IPS-18a (cell line): Measurements from ENCODE around the gene BRSK1.

ENCODE experiments used
- H3K27ac ChIP-seq: one replicate; pipeline ENCODE4 v1.5.1; 2013; ENCODE audit warnings: low read length
- H3K27me3 ChIP-seq: one replicate; pipeline ENCODE4 v1.6.1; 2013; ENCODE audit warnings: mild to moderate bottlenecking, low read length; ENCODE audit not compliant: control insufficient read depth, insufficient read depth
- H3K36me3 ChIP-seq: one replicate; pipeline ENCODE4 v1.6.1; 2013; ENCODE audit warnings: low read depth, low read length; ENCODE audit not compliant: control insufficient read depth
- H3K4me1 ChIP-seq: one replicate; pipeline ENCODE4 v1.6.1; 2013; ENCODE audit warnings: low read depth, low read length; ENCODE audit not compliant: control insufficient read depth
- H3K4me3 ChIP-seq: one replicate; pipeline ENCODE4 v1.5.1; 2013; ENCODE audit warnings: low read length
- H3K9ac ChIP-seq: one replicate; pipeline ENCODE4 v1.6.1; 2013; ENCODE audit warnings: mild to moderate bottlenecking, low read length, moderate library complexity
- H3K9me3 ChIP-seq: one replicate; pipeline ENCODE4 v1.6.1; 2013; ENCODE audit warnings: low read depth, low read length; ENCODE audit not compliant: control insufficient read depth

The BRSK1 gene

GRCh38 chr19:55302318-55302703 lies 18.5 kb downstream of the BRSK1 start:
- Histone ChIP-seq H3K4me1 (peaks cover 5% of the 10 kb centered on the region), H3K9me3 (no peaks in the 10 kb centered on the region), H3K27me3 (no peaks in the 10 kb centered on the region), H3K9ac (no peak overlapping the region), H3K27ac (no peak overlapping the region), H3K4me3 (no peak overlapping the region), H3K36me3 (peaks cover 29% of the 10 kb centered on the region)

GRCh38 chr19:55303477-55303876 lies 19.7 kb downstream of the BRSK1 start:
- no peaks in the 10 kb centered on the region for H3K27me3 ChIP-seq
- H3K36me3 ChIP-seq: peaks cover 33% of the 10 kb centered on the region
- H3K9ac ChIP-seq: no peak overlapping the region
- no peak overlapping the region for H3K4me3 ChIP-seq
- peaks cover 5% of the 10 kb centered on the region for H3K4me1 ChIP-seq
- no peak overlapping the region for H3K27ac ChIP-seq
- no peaks in the 10 kb centered on the region for H3K9me3 ChIP-seq

- H3K9me3 ChIP-seq: no peaks in the 10 kb centered on the region
- H3K4me1 ChIP-seq: peaks cover 5% of the 10 kb centered on the region
- no peak overlapping the region for H3K27ac ChIP-seq
- H3K4me3 ChIP-seq: no peak overlapping the region
- no peak overlapping the region for H3K9ac ChIP-seq
- no peaks in the 10 kb centered on the region for H3K27me3 ChIP-seq
- H3K36me3 ChIP-seq: peaks cover 38% of the 10 kb centered on the region
These were observed 20.6 kb downstream of the BRSK1 start for GRCh38 chr19:55304279-55304978.

GRCh38 chr19:55304980-55305379 lies 21.2 kb downstream of the BRSK1 start:
- Histone ChIP-seq H3K4me1 (peaks cover 5% of the 10 kb centered on the region), H3K27ac (no peak overlapping the region), H3K4me3 (no peak overlapping the region), H3K36me3 (peaks cover 39% of the 10 kb centered on the region), H3K9me3 (no peaks in the 10 kb centered on the region), H3K9ac (no peak overlapping the region), H3K27me3 (no peaks in the 10 kb centered on the region)

GRCh38 chr19:55305491-55305890 lies 21.7 kb downstream of the BRSK1 start:
- Histone ChIP-seq H3K4me3 (no peak overlapping the region), H3K9ac (no peak overlapping the region), H3K36me3 (peaks cover 42% of the 10 kb centered on the region), H3K27ac (no peak overlapping the region), H3K9me3 (no peaks in the 10 kb centered on the region), H3K4me1 (peaks cover 5% of the 10 kb centered on the region), H3K27me3 (no peaks in the 10 kb centered on the region)

GRCh38 chr19:55305983-55306562 lies 22.3 kb downstream of the BRSK1 start:
- H3K27ac ChIP-seq: no peak overlapping the region
- H3K36me3 ChIP-seq: peaks cover 40% of the 10 kb centered on the region
- peaks cover 5% of the 10 kb centered on the region for H3K4me1 ChIP-seq
- no peak overlapping the region for H3K4me3 ChIP-seq
- no peaks in the 10 kb centered on the region for H3K9me3 ChIP-seq
- no peak overlapping the region for H3K9ac ChIP-seq
- H3K27me3 ChIP-seq: no peaks in the 10 kb centered on the region

GRCh38 chr19:55306712-55307111 lies 22.9 kb downstream of the BRSK1 start:
- Histone ChIP-seq H3K9me3 (no peaks in the 10 kb centered on the region), H3K27ac (no peak overlapping the region), H3K27me3 (no peaks in the 10 kb centered on the region), H3K9ac (no peak overlapping the region), H3K4me3 (no peak overlapping the region), H3K36me3 (peaks cover 40% of the 10 kb centered on the region), H3K4me1 (no peaks in the 10 kb centered on the region)

GRCh38 chr19:55308281-55308680 lies 24.5 kb downstream of the BRSK1 start:
- no peak overlapping the region for H3K9ac ChIP-seq
- H3K9me3 ChIP-seq: no peaks in the 10 kb centered on the region
- H3K27ac ChIP-seq: no peak overlapping the region
- no peak overlapping the region for H3K4me3 ChIP-seq
- H3K27me3 ChIP-seq: no peaks in the 10 kb centered on the region
- H3K4me1 ChIP-seq: no peaks in the 10 kb centered on the region
- peaks cover 32% of the 10 kb centered on the region for H3K36me3 ChIP-seq

GRCh38 chr19:55309448-55309847 lies 25.7 kb downstream of the BRSK1 start:
- no peak overlapping the region for H3K9ac ChIP-seq
- H3K4me1 ChIP-seq: no peaks in the 10 kb centered on the region
- H3K36me3 ChIP-seq: peaks cover 22% of the 10 kb centered on the region
- H3K9me3 ChIP-seq: no peaks in the 10 kb centered on the region
- H3K27ac ChIP-seq: no peak overlapping the region
- H3K27me3 ChIP-seq: no peaks in the 10 kb centered on the region
- H3K4me3 ChIP-seq: no peak overlapping the region

GRCh38 chr19:55310498-55310897 lies 26.7 kb downstream of the BRSK1 start:
- Histone ChIP-seq H3K27ac (no peak overlapping the region), H3K9me3 (no peaks in the 10 kb centered on the region), H3K9ac (no peak overlapping the region), H3K4me3 (no peak overlapping the region), H3K4me1 (no peaks in the 10 kb centered on the region), H3K27me3 (no peaks in the 10 kb centered on the region), H3K36me3 (peaks cover 22% of the 10 kb centered on the region)

GRCh38 chr19:55311397-55311796 lies 27.6 kb downstream of the BRSK1 start:
- Histone ChIP-seq H3K9ac (no peak overlapping the region), H3K4me1 (no peaks in the 10 kb centered on the region), H3K4me3 (no peak overlapping the region), H3K27ac (no peak overlapping the region), H3K9me3 (no peaks in the 10 kb centered on the region), H3K36me3 (peaks cover 19% of the 10 kb centered on the region), H3K27me3 (no peaks in the 10 kb centered on the region)

GRCh38 chr19:55311797-55312196 lies 28.0 kb downstream of the BRSK1 start:
- Histone ChIP-seq H3K4me1 (no peaks in the 10 kb centered on the region), H3K36me3 (peaks cover 15% of the 10 kb centered on the region), H3K9ac (no peak overlapping the region), H3K27me3 (no peaks in the 10 kb centered on the region), H3K27ac (no peak overlapping the region), H3K4me3 (no peak overlapping the region), H3K9me3 (no peaks in the 10 kb centered on the region)
